ENCODE results near the gene GNG7.
"Not testable (repeated sequence)": the region's sequence is repeated elsewhere in the genome, so short reads cannot be mapped to it uniquely, and the experiment has no call there.

The GNG7 gene

DNA sequence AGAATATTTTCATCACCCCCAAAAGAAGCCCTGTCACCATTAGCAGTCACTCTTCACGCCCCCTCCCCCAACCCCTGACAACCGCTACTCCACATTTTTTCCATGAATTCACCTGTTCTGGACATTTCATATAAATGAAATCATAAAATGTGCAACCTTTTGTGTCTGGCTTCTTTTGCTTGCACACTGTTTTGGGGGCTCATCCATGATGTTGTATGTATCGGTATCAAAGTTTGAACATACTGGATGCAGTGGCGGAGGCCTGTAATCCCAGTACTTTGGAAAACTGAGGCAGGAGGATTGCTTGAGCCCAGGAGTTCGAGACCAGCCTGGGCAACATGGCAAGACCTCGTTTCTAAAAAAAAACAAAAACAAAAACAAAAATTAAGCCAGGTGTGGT, 219.4 kb downstream of the GNG7 start:
- DNase-seq (ENCODE audit: low read depth): no peak

DNA sequence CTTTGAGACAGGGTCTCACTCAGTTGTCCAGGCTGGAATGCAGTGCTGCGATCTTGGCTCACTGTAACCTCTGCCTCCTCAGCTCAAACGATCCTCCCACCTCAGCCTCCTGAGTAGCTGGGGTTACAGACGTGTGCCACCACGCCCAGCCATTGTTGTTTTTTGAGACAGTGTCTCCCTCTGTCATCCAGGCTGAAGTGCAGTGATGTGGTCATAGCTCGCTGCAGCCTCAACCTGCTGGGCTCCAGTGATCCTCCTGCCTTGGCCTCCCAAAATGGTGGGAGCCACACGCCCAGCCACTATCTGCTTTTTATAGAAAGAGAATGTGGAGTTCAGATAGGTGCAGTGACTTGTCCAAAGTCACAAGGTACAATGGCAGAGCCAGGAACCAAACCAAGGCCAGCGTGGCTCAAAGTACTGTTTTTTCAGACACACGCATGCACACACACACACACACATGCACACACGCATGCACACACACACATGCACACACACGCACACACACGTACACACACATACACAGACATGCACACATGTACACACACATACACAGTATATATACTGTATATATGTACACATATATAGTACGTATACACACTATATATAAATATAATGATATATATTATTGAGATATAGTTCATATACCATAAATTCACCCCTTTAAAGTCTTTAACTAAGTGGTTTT, 220.0 kb downstream of the GNG7 start:
- DNase-seq (ENCODE audit: low read depth): no peak

DNA sequence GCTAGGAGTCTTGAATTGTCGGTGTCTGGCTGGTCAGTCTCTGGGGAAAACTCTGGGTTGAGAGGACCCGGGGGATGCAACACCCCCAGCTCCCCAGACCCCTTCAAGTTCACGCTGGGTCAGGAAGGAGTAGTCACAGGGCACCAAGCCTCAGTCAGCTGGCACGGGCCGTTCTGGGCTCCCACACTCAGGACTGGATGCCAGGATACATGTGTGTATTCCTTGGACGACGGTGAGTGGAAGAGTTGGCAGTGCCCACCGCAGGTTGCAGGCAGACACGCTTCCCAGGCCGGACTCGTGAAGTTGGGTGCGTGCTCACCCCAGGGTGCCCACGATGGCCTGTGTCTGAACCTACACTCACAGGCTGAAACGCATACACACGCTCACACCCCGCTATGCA, 221.0 kb downstream of the GNG7 start:
- DNase-seq (ENCODE audit: low read depth): no peak

DNA sequence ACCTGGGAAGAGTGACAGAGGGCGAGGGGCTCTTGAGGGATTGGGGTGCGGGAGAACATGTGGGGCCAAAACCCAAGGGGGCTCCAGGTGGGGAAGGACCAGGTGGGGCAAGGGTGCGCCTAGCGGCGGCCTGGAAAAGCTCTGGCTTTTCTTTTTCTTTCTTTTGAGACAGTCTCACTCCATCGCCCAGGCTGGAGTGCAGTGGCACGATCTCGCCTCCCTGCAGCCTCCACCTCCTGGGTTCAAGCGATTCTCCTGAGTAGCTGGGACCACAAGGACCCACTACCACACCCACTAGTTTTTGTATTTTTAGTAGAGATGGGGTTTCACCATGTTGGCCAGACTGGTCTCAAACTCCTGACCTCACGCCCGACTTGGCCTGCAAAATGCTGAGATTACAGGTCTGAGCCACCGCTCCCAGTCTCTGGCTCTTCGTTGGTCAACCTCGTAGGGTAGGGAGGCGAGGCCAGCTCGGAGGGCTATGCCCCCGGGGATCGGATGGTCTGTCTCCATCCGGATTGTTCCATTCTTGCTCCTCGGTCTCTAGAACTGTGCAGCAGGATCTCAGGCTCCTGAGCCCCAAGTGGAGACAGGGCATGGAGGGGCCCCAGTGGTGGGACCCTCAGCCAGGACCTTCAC, 222.8 kb downstream of the GNG7 start:
- DNase-seq (ENCODE audit: low read depth): no peak

DNA sequence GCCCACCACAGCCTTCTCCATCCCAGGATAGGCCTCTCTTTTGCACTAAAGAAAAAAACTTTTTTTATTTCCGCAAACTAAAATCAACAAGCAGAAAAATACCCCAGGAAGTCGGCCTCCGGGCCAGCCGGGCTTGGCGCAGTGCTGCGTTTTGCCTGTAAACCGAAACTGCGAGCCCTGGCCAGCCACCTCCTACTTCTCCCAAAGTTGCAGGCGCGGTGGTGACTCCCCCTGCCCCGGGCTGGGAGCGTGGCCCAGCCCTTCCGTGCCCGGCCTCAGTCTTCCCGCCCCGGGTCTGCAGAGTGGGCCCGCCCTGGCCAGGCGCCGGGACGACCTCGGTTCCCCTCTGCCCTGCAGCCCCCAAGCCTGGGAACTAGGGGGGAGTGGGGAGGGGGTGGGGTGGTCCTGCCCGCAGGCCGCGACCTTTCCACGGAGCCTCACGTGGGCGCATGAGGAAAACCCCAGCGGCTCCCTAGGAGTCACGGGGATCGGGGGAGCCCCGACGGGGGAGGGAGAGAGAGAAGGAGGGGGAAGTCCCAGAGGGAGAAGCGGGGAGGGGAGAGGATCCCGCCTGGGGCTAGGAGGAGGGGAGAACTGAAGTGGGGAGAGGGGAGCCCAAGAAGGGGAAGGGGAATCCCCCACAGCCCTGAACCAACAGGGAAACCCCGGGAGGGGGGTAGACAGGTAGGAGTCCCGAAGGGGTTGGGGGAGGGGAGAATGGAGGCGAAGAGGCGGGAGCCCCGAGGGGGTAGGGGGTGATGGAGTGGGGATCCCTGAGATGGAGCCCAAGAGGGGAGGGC, 223.5 kb downstream of the GNG7 start:
- DNase-seq (ENCODE audit: low read depth): peak; percentile 75

DNA sequence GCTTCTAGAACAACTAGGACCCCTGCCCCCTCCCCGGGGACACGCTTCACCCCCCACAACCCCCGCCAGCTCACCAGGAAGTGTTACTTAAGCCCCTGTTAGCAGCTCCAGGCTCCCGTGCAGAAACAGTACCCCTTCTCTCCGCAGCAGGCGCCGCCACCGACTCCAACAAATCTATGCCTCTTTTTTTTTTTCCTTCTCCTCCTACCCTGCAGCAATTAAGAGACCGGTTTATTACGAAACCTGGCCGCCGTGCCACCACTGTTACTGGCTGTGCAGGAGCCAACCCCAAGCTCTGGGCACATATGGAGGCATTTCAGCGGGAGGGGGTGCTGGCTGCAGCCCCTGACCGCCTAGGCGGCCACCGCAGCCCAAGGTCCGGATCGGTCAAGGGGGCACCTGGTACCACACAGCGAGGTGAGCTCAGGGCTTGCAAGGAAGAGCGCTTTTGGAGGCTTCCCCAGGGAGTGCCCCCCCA, 224.2 kb downstream of the GNG7 start:
- peak; percentile 43 for DNase-seq (ENCODE audit: low read depth)

DNA sequence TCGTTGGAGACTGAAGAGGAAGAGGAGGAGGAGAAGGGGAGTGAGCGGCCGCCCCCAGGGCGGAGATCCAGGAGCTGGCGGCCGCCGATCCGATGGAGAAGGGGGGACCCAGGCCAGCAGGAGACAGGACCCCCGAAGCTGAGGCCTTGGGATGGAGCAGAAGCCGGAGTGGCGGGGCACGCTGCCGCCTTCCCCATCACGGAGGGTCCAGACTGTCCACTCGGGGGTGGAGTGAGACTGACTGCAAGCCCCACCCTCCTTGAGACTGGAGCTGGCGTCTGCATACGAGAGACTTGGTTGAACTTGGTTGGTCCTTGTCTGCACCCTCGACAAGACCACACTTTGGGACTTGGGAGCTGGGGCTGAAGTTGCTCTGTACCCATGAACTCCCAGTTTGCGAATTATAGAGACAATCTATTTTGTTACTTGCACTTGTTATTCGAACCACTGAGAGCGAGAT, 224.7 kb downstream of the GNG7 start:
- no peak for DNase-seq (ENCODE audit: low read depth)

DNA sequence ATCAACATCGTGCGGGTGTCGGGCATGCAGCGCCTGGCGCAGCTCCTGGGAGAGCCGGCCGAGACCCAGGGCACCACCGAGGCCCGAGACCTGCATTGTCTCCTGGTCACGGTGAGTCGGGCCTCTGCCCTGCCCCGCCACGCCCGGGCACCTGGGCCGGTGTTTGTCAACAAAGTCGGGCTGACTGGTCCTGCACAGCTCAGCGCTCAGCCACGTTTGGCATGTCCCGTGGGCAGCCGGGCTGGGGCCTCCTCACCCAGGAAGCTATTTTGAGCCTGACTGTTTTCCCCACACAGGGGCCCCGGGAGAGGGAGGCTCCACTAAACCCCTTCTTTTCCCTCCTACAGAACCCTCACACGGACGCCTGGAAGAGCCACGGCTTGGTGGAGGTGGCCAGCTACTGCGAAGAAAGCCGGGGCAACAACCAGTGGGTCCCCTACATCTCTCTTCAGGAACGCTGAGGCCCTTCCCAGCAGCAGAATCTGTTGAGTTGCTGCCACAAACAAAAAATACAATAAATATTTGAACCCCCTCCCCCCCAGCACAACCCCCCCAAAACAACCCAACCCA, 225.3 kb downstream of the GNG7 start:
- DNase-seq (ENCODE audit: low read depth): no peak

DNA sequence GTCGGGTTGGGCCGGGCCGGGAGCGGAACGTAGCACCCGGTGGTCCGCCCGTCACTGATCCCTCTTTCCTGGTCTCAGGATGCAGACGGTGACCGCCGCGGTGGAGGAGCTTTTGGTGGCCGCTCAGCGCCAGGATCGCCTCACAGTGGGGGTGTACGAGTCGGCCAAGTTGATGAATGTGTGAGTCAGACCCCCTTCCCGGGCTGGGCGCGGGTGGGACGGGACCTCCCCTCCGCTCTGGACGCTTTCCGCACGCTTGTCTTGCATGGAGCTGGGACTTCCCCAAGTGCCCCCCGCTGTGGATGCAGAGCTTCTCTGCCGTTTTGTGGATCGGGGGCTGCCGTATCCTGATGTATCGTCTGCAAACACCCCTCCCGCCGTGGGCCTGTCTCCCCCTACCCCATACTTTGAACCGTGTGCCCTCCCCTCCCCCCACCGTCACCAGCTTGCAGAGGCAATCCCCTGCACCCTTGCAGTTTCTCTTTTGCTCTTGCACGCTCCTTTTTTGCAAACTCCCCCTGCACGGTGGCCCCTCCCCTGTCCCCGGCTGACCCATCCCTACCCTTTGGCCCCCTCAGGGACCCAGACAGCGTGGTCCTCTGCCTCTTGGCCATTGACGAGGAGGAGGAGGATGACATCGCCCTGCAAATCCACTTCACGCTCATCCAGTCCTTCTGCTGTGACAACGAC, 225.9 kb downstream of the GNG7 start:
- peak; percentile 46 for DNase-seq (ENCODE audit: low read depth)

DNA sequence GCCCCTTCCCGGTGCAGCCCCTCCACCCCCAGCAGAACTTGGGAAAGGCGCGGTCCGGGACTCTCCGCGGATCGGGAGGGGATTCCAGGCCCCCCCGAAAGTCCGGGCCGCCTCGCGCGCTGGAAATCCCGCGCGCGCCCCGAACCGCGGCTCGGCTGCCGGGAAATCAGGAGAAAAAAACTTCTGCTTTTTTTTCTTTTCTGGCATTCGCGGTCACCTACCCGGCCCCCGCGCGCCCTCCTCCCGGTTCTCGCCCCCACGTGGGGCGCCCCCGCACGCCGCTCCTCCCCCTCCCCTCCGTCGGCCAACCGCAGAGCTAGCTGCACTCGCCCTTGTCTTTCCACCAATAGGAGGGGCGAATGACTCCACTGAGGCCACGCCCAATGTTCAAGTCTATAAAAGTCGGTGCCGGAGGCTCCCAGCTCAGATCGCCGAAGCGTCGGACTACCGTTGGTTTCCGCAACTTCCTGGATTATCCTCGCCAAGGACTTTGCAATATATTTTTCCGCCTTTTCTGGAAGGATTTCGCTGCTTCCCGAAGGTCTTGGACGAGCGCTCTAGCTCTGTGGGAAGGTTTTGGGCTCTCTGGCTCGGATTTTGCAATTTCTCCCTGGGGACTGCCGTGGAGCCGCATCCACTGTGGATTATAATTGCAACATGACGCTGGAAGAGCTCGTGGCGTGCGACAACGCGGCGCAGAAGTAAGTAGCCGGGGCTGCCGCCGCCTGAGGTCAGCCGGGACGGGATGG, 226.6 kb downstream of the GNG7 start, which contains the start of gene GADD45B:
Gene GADD45B, plus strand, starts transcription at position 426 of the 749 bp plus-strand sequence. Its CDS starts 232 bp downstream, at position 658.
- peak; percentile 95 for DNase-seq (ENCODE audit: low read depth)

DNA sequence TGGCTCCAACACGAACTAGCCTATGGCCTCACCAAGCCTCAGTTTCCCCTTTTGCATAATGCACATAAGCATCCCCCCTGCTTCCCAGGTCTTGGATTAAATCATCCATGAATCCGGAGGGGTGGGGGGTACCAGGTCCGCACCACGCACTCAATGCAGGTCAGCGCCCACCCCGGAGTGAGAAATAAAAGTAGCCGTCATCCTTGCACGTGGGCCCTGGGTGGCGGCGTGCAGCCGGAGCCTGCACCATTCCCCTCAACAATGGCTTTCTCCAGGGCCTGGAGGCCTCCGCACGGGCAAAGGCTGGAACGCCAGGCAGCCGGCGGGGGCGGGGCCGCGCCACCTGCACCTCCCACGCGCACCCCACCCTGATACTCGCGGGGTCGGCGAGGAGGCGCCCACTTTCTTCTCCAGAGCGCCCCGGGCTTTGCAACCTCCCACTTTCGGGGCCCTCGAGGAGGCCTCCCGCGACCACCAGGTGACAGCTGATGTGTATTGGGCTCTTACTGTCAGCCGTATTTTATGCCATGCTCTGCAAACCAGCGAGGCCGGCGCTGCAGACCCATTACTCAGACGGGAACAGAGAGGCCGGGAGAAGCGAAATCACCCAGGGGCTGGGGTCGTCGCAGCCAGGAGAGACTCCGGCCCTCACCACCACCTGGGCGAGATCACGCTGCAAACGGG, 227.3 kb downstream of the GNG7 start:
- DNase-seq (ENCODE audit: low read depth): peak; percentile 30

DNA sequence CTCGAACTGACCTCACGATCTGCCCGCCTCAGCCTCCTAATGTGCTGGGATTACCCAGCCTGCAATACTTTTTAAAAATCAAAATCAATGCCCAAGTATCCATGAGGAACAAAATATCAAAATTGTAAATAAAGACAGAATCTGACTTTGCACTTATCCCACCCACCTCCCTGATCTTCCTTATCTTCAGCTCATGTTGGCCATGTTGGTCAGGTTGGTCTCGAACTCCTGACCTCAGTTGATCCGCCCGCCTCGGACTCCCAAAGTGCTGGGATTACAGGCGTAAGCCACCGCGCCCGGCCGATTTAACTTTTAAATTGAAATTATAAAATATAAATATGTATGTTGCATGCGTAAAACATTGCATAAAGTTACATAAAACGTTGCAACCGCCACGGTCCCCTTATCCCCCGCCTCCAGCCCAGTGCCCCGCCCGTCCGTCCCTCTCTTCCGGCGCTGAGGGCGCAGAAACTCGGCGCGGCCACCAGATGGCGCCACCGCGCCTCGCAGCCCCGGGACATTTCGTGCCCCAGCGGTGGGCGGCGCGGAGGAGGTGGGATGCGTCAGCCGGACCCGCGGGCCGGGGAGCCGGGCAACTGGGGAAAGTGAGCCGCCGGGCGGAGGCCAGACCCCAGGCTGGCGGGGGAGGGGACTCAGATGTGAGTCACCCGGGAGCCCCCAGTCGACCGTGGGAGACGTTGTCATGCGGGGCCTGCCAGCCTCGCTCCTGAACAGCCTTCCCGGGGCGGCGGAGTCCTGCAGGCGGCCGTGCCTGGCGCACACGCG, 228.1 kb downstream of the GNG7 start:
- peak; percentile 80 for DNase-seq (ENCODE audit: low read depth)

DNA sequence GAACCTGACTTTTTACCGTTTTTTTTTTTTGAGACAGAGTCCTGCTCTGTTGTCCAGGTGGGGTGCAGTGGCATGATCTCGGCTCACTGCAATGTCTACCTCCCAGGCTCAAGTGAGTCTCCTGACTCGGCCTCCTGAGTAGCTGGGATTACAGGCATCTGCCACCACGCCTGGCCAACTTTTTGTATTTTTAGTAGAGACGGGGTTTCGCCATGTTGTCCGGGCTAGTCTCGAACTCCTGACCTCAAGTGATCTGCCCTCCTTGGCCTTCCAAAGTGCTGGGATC, 232.6 kb downstream of the GNG7 start:
- not testable (repeated sequence) for DNase-seq (ENCODE audit: low read depth)

DNA sequence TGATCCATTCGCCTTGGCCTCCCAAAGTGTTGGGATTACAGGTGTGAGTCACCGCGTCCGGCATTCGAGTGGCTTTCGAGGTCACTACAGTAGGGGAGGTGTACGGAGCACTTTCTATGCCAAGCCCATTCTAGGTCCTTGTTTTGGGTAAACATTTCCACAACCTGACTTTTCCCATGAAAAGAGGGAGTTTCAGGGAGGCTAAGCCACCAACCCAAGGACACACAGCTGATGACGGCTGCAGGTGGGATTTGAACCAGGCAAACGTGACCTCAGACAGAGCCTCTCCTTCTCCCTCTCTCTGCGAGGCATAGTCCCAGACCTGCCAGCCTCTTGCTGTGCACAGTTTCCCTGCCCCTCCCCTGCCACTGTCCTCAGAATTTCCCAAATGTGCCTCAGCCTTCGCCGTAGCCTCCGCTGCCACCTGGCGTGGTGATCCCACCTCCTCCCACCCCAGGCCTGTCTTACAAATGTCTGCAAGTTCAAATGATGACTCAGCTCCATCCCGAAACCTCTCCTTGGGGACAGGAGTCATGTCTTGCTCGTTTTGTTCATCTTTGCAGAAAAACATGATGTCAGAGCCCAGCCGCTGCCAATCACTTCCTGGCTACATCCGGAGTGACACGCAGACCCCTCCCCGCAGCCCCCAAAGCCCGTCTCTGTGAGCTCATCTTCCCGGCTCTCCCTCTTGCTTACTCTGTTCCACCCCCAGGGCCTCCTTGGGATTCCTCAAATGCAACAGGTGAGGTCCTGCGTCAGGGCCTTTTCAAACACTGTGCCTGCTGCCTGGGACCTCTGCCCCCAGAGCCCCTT, 233.2 kb downstream of the GNG7 start:
- DNase-seq (ENCODE audit: low read depth): no peak

DNA sequence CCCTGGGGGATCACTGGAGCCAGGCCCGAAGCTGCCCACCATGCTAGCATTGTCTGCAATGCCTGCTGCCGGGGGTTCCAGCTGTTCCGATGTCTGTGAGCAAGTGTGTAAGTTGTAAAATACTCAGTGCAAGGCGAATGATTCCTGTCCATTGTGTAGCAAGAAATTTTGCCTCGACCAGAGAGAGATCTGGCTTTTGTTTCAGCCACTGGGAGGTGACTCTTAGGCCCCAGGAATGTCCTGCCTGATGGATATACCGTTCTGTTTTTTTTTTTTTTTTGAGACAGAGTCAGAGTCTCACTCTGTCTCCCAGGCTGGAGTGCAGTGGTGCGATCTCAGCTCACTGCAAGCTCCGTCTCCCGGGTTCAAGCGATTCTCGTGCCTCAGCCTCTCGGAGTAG, 233.9 kb downstream of the GNG7 start:
- no peak for DNase-seq (ENCODE audit: low read depth)

DNA sequence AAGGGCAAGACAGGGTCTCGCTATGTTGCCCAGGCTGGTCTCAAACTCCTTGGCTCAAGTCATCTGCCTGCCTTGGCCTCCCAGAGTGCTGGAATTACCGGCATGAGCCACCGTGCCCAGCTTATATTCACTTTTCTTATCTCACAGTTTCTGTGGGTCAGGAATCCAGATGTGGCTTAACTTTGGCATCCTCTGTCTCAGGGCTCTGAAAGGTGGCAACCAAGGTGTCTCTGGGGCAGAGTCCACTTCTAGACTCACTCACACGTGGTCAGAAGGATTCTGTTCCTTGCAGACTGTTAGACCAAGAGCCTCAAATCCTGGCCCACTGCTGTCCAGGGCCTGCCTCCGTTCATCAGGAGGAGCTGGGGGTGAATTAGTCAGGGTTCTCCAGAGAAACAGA, 238.1 kb downstream of the GNG7 start:
- DNase-seq (ENCODE audit: low read depth): no peak

DNA sequence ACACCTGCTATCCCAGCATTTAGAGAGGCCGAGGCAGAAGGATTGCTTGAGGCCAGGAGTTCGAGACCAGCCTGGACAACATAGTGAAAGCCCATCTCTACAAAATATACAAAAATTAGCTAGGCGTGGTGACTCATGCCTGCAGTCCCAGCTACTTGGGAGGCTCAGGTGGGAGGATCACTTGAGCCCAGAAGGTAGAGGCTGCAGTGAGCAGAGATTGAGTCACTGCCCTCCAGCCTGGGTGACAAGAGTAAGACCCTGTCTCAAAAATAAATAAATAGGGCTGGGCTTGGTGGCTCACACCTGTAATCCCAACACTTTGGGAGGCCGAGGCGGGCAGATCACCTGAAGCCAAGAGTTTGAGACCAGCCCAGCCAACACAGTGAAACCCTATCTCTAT, 238.8 kb downstream of the GNG7 start:
- not testable (repeated sequence) for DNase-seq (ENCODE audit: low read depth)

DNA sequence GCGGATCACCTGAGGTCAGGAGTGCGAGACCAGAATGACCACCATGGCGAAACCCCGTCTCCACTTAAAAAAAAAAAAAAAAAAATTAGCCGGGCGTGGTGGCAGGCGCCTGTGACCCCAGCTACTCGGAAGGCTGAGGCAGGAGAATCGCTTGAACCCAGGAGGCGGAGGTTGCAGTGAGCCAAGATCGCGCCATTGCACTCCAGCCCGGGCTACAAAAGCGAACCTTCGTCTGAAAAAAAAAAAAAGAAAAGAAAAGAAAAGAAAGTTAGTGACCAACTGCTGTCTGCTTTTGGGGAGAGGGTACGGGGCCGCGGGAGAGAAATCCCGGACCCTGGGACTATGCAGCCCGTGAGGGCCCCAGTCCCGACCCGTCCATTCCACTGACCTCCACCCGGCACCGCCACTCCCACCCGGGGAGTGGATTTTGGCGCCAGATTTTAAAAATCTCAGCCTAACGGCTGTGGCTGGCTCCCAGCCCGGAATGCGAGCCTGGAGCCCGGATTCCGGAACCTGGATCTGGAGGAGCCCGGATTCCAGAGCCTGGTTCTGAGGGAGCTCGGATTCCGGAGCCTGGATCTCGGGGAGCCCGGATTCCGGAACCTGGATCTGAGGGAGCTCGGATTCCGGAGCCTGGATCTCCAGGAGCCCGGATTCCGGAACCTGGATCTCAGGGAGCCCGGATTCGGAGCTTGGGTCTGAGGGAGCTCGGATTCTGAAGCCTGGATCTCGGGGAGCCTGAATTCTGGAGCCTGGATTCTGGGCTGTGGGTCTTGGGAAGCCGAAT, 239.7 kb downstream of the GNG7 start:
- DNase-seq (ENCODE audit: low read depth): no peak
